Measurements from ENCODE around the gene SLFN12.
"Not testable (repeated sequence)": the region's sequence is repeated elsewhere in the genome, so short reads cannot be mapped to it uniquely, and the experiment has no call there.

DNA sequence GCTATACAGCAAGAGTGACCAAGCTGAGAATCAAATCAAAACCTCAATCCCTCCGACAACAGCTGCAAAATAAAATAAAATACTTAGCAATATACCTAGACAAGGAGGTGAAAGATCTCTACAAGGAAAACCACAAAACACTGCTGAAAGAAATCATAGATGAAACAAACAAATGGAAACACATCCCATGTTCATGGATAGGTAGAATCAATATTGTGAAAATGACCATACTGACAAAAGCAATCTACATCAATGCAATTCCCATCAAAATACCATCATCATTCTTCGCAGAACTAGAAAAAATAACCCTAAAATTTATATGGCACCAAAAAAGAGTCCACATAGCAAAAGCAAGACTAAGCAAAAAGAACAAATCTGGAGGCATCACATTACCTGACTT is 17.6 kb downstream of the SLFN12 start:
- TF ChIP-seq TAF1 (IDR thresholded peaks at IDR 0.05; ENCODE audit: borderline replicate concordance, low read depth, low read length) = not testable (repeated sequence)
- TF ChIP-seq, protein P1, sequence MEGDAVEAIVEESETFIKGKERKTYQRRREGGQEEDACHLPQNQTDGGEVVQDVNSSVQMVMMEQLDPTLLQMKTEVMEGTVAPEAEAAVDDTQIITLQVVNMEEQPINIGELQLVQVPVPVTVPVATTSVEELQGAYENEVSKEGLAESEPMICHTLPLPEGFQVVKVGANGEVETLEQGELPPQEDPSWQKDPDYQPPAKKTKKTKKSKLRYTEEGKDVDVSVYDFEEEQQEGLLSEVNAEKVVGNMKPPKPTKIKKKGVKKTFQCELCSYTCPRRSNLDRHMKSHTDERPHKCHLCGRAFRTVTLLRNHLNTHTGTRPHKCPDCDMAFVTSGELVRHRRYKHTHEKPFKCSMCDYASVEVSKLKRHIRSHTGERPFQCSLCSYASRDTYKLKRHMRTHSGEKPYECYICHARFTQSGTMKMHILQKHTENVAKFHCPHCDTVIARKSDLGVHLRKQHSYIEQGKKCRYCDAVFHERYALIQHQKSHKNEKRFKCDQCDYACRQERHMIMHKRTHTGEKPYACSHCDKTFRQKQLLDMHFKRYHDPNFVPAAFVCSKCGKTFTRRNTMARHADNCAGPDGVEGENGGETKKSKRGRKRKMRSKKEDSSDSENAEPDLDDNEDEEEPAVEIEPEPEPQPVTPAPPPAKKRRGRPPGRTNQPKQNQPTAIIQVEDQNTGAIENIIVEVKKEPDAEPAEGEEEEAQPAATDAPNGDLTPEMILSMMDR (IDR thresholded peaks at IDR 0.05 in 2 of 3, conservative IDR thresholded peaks at IDR 0.05 in 1 of 3; ENCODE audit: control insufficient read depth in 2 of 3, extremely low read depth in 1 of 3, insufficient read depth in 1 of 3, low read depth in 3 of 3, low read length in 3 of 3) = not testable (repeated sequence)
- TF ChIP-seq, protein P2, sequence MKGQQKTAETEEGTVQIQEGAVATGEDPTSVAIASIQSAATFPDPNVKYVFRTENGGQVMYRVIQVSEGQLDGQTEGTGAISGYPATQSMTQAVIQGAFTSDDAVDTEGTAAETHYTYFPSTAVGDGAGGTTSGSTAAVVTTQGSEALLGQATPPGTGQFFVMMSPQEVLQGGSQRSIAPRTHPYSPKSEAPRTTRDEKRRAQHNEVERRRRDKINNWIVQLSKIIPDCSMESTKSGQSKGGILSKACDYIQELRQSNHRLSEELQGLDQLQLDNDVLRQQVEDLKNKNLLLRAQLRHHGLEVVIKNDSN (IDR thresholded peaks at IDR 0.05; ENCODE audit: borderline replicate concordance, extremely low read length, insufficient read depth, low read depth, low read length) = not testable (repeated sequence)
